Measurements from ENCODE around the gene SAMD4A. TPM values are rescaled to one million over a fixed set of nuclear protein-coding genes. Genes with fewer than 3 reads are reported as not detected.

Gene SAMD4A
- polyA plus RNA-seq, 2 of the 4 experiments (the other 2 are of a cell fraction), result 3.9 to 5.4 TPM

DNA sequence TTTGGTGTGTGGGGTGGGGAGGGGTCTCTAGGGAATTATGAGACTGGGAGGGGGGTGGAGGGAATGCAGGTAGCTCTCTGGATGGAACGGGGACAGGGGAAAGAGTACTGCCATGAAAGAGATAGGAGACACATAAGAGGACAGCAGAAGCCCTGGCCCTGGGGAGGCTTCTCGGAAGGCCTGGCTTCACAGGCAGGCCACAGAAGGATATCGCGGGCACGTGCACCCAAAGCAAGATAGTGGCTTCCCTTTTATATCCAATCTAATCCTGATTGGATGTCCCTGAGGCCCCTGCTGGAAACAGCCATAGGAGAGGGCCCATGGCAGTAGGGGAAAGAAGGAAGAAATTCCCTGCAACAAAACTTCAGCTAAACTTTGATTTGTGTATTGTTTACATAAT lies 222.2 kb downstream of the SAMD4A start:
- CTCF ChIA-PET, result interaction anchor here (0.6 to 17.9 kb wide), 5 partner anchors 14 to 225 kb away, joined by 3 to 159 read pairs (median 4); no protein-coding TSS in a partner anchor

DNA sequence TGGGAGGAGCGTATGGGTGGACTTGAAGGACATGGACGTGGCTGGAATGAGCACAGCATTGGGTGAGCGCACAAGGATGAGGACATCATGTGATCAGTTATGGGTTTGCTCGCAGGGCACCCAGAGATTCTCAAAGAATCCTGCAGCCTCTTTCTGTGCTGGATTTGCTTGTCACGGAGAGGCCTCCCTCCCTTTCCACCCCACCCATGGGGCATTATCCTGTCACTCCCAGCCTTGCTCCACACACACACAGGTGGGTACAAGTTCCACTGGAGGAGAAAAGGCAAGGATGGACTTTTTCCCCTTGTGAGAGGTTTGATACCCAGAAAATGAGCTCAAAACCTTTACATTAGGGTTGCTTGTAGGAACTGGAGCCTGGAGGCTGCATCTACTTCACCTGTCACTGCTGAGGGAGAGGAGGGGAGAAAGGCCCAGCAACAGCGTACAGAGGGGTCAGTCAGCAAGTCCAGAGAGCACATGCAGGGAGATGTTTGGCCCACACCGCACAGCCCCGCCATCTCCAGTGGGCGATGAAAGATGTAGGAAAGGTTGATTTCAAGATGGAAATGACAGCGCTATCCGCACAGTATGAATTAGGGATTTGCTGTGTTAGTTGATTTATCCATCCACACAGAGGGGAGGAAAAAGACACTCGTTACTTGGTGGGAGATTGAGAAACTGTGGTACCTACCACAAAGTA lies 223.0 kb downstream of the SAMD4A start:
- ATAC-seq, result no peak
- TF ChIP-seq EP300 (IDR thresholded peaks at IDR 0.05), result no peak
- TF ChIP-seq KDM1A (IDR thresholded peaks at IDR 0.05; ENCODE audit: low read depth), result no peak
- no peak for TF ChIP-seq CEBPB (IDR thresholded peaks at IDR 0.05)
- no peak for TF ChIP-seq HOXA7 (CRISPR knock-in tag; IDR thresholded peaks at IDR 0.05)
- no peak for TF ChIP-seq ZC3H11A (IDR thresholded peaks at IDR 0.05)
- TF ChIP-seq, protein P1, sequence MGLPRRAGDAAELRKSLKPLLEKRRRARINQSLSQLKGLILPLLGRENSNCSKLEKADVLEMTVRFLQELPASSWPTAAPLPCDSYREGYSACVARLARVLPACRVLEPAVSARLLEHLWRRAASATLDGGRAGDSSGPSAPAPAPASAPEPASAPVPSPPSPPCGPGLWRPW (IDR thresholded peaks at IDR 0.05), result no peak
- no peak for TF ChIP-seq ZSCAN20 (CRISPR knock-in tag; IDR thresholded peaks at IDR 0.05)
- no peak for TF ChIP-seq NFE2L2 (conservative IDR thresholded peaks at IDR 0.05; ENCODE audit: low read length)
- Histone ChIP-seq H3K27ac (no peak overlapping the region), H3K4me3 (no peak overlapping the region), H3K4me2 (no peak overlapping the region), H3K4me1 (no peaks in the 10 kb centered on the region), H3K9me3 (peaks cover 3% of the 10 kb centered on the region; the same call in 2 of the 3 replicates)
- ChIA-PET POLR2A (no interaction called here), CTCF (interaction anchor here (0.6 to 17.9 kb wide), 5 partner anchors 15 to 188 kb away, joined by 3 to 159 read pairs (median 4); no protein-coding TSS in a partner anchor)
- WGBS (ENCODE audit: missing lambda C conversion rate), result 89% methylated on average over 12 of the region's 12 CpGs
- no peak for DNase-seq (ENCODE audit: low read depth in 1 of 2, low spot score in 1 of 2)
- no peak for FAIRE-seq

More for the DNA sequence above, 222.2 kb downstream of the SAMD4A start:
- 90% methylated on average over 5 of the region's 5 CpGs for WGBS (ENCODE audit: missing lambda C conversion rate)
- Histone ChIP-seq H3K27ac (no peak overlapping the region), H3K4me2 (no peak overlapping the region), H3K9me3 (no peaks in the 10 kb centered on the region), H3K4me1 (no peaks in the 10 kb centered on the region), H3K4me3 (no peak overlapping the region)
- FAIRE-seq (no peak), DNase-seq (ENCODE audit: low read depth in 1 of 2, low spot score in 1 of 2) (no peak), ATAC-seq (no peak)
- TF ChIP-seq EP300 (IDR thresholded peaks at IDR 0.05), result no peak
- TF ChIP-seq ZSCAN20 (CRISPR knock-in tag; IDR thresholded peaks at IDR 0.05), result no peak
- TF ChIP-seq HEYL (CRISPR knock-in tag; IDR thresholded peaks at IDR 0.05), result no peak
- TF ChIP-seq NFE2L2 (conservative IDR thresholded peaks at IDR 0.05; ENCODE audit: low read length), result no peak
- TF ChIP-seq, protein P2, sequence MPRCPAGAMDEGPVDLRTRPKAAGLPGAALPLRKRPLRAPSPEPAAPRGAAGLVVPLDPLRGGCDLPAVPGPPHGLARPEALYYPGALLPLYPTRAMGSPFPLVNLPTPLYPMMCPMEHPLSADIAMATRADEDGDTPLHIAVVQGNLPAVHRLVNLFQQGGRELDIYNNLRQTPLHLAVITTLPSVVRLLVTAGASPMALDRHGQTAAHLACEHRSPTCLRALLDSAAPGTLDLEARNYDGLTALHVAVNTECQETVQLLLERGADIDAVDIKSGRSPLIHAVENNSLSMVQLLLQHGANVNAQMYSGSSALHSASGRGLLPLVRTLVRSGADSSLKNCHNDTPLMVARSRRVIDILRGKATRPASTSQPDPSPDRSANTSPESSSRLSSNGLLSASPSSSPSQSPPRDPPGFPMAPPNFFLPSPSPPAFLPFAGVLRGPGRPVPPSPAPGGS (IDR thresholded peaks at IDR 0.05), result no peak
- TF ChIP-seq MAZ (IDR thresholded peaks at IDR 0.05; ENCODE audit: borderline replicate concordance, low read depth, low read length), result no peak
- no peak for TF ChIP-seq ZNF302 (CRISPR knock-in tag; IDR thresholded peaks at IDR 0.05)
- TF ChIP-seq CBX8 (IDR thresholded peaks at IDR 0.05), result no peak
- no peak for TF ChIP-seq SREBF2 (IDR thresholded peaks at IDR 0.05)
- TF ChIP-seq ZFP36 (IDR thresholded peaks at IDR 0.05; ENCODE audit: borderline replicate concordance, partially characterized antibody), result no peak
- no peak for TF ChIP-seq NPAS2 (CRISPR knock-in tag; IDR thresholded peaks at IDR 0.05; ENCODE audit: borderline replicate concordance)
- TF ChIP-seq POLR2A (IDR thresholded peaks at IDR 0.05; ENCODE audit: low read length), result no peak
- POLR2A ChIA-PET, result no interaction called here

DNA sequence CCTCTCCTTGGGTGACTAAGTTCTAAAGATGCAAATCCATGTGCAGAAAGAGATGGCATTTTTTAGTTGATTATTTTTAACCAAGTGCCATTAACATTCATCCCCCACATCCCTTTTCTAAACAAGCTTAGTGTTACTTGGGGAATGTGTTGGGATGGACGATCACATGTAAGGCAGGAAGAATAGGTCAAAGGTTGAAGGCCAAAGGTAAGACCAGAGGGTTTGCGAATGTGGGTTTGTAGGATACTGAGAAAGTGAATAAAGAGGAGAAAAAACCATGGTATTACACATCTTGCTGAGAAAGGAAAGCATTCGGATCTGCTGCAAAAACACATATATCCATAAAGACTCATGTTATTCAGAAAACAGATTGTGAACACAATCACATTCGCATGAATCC lies 224.1 kb downstream of the SAMD4A start:
- Histone ChIP-seq H3K9me3 (peaks cover 9% of the 10 kb centered on the region; the same call in 2 of the 3 replicates), H3K4me2 (no peak overlapping the region), H3K4me1 (no peaks in the 10 kb centered on the region), H3K27ac (no peak overlapping the region), H3K4me3 (no peak overlapping the region)
- POLR2A ChIA-PET, result no interaction called here
- ATAC-seq, result no peak
- no peak for TF ChIP-seq EHMT2 (IDR thresholded peaks at IDR 0.05; ENCODE audit: low read depth)
- TF ChIP-seq, protein P3, sequence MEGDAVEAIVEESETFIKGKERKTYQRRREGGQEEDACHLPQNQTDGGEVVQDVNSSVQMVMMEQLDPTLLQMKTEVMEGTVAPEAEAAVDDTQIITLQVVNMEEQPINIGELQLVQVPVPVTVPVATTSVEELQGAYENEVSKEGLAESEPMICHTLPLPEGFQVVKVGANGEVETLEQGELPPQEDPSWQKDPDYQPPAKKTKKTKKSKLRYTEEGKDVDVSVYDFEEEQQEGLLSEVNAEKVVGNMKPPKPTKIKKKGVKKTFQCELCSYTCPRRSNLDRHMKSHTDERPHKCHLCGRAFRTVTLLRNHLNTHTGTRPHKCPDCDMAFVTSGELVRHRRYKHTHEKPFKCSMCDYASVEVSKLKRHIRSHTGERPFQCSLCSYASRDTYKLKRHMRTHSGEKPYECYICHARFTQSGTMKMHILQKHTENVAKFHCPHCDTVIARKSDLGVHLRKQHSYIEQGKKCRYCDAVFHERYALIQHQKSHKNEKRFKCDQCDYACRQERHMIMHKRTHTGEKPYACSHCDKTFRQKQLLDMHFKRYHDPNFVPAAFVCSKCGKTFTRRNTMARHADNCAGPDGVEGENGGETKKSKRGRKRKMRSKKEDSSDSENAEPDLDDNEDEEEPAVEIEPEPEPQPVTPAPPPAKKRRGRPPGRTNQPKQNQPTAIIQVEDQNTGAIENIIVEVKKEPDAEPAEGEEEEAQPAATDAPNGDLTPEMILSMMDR (IDR thresholded peaks at IDR 0.05), result no peak
- TF ChIP-seq, protein P4, sequence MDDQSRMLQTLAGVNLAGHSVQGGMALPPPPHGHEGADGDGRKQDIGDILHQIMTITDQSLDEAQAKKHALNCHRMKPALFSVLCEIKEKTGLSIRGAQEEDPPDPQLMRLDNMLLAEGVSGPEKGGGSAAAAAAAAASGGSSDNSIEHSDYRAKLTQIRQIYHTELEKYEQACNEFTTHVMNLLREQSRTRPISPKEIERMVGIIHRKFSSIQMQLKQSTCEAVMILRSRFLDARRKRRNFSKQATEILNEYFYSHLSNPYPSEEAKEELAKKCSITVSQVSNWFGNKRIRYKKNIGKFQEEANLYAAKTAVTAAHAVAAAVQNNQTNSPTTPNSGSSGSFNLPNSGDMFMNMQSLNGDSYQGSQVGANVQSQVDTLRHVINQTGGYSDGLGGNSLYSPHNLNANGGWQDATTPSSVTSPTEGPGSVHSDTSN (IDR thresholded peaks at IDR 0.05), result no peak
- no peak for TF ChIP-seq RAD21 (conservative IDR thresholded peaks at IDR 0.05 in 1 of 2, IDR thresholded peaks at IDR 0.05 in 1 of 2)
- TF ChIP-seq POLR2A (IDR thresholded peaks at IDR 0.05; ENCODE audit: low read length), result no peak
- TF ChIP-seq HOXA7 (CRISPR knock-in tag; IDR thresholded peaks at IDR 0.05), result no peak
- TF ChIP-seq, protein P5, sequence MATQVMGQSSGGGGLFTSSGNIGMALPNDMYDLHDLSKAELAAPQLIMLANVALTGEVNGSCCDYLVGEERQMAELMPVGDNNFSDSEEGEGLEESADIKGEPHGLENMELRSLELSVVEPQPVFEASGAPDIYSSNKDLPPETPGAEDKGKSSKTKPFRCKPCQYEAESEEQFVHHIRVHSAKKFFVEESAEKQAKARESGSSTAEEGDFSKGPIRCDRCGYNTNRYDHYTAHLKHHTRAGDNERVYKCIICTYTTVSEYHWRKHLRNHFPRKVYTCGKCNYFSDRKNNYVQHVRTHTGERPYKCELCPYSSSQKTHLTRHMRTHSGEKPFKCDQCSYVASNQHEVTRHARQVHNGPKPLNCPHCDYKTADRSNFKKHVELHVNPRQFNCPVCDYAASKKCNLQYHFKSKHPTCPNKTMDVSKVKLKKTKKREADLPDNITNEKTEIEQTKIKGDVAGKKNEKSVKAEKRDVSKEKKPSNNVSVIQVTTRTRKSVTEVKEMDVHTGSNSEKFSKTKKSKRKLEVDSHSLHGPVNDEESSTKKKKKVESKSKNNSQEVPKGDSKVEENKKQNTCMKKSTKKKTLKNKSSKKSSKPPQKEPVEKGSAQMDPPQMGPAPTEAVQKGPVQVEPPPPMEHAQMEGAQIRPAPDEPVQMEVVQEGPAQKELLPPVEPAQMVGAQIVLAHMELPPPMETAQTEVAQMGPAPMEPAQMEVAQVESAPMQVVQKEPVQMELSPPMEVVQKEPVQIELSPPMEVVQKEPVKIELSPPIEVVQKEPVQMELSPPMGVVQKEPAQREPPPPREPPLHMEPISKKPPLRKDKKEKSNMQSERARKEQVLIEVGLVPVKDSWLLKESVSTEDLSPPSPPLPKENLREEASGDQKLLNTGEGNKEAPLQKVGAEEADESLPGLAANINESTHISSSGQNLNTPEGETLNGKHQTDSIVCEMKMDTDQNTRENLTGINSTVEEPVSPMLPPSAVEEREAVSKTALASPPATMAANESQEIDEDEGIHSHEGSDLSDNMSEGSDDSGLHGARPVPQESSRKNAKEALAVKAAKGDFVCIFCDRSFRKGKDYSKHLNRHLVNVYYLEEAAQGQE (IDR thresholded peaks at IDR 0.05), result no peak
- TF ChIP-seq CHD4 (IDR thresholded peaks at IDR 0.05; ENCODE audit: borderline replicate concordance), result no peak
- no peak for TF ChIP-seq RARB (CRISPR knock-in tag; IDR thresholded peaks at IDR 0.05)
- TF ChIP-seq PHF8 (IDR thresholded peaks at IDR 0.05; ENCODE audit: borderline replicate concordance, low read depth), result no peak
- TF ChIP-seq EHF (CRISPR knock-in tag; IDR thresholded peaks at IDR 0.05), result no peak
- CTCF ChIA-PET, result interaction anchor here (0.6 to 17.9 kb wide), 6 partner anchors 15 to 227 kb away, joined by 3 to 159 read pairs (median 3); no protein-coding TSS in a partner anchor
- no peak for FAIRE-seq
- WGBS (ENCODE audit: missing lambda C conversion rate), result 93% methylated on average over 4 of the region's 4 CpGs
- no peak for DNase-seq (ENCODE audit: low read depth in 1 of 2, low spot score in 1 of 2)

Measured in A549 (cell line).